Breast epithelium (tissue), 3 donors: ENCODE results near the gene GGPS1.

Experiments
- CTCF ChIP-seq, 3 donors: fragments of 450-650 bp; IDR thresholded peaks; one replicate each; pipeline ENCODE4 v1.5.1; 2016 to 2017; ENCODE audit warnings: antibody characterized with exemption in 3 of 3, mild to moderate bottlenecking in 3 of 3, moderate library complexity in 3 of 3
- POLR2A ChIP-seq: fragments of 450-650 bp; IDR thresholded peaks from one replicate; pipeline ENCODE4 v1.6.1; 2016; ENCODE audit warnings: antibody characterized with exemption, mild to moderate bottlenecking, moderate library complexity
- POLR2AphosphoS5 ChIP-seq, 3 donors: sonication (generic); formaldehyde crosslinking; IDR thresholded peaks; one replicate each; pipeline ENCODE4 v1.6.1; 2017; ENCODE audit warnings: antibody characterized with exemption in 3 of 3

GRCh38 chr1:235324296-235324695 lies 4.1 kb upstream of the GGPS1 start:
- TF ChIP-seq CTCF (IDR thresholded peaks at IDR 0.05) (no peak), POLR2A (no peak), POLR2AphosphoS5 (IDR thresholded peaks at IDR 0.05) (no peak)
